ENCODE measurements around the gene ZNF536. TPM values are rescaled to one million over a fixed set of nuclear protein-coding genes. Genes with fewer than 3 reads are reported as not detected.

Gene ZNF536
- total and polyA plus RNA-seq, 3 donors from 2014 or later, result 6.6 to 57.6 (median 35.1) TPM

- 76 to 82% methylated on average over 10 of the region's 10 CpGs for WGBS, 2 donors
- Histone ChIP-seq H3K9me3 (no peaks in the 10 kb centered on the region), H3K36me3 (ENCODE audit: low read depth, missing control alignments) (no peaks in the 10 kb centered on the region), H3K4me3 (no peak overlapping the region), H3K27ac (no peak overlapping the region), H3K27me3 (no peaks in the 10 kb centered on the region), H3K4me1 (no peaks in the 10 kb centered on the region)
- no peak for DNase-seq
- intact Hi-C loops (cut with DNase I; ENCODE audit: low total_unique reads), result no loop called here
- TF ChIP-seq POLR2A (IDR thresholded peaks at IDR 0.05), result no peak
- TF ChIP-seq, protein P1, sequence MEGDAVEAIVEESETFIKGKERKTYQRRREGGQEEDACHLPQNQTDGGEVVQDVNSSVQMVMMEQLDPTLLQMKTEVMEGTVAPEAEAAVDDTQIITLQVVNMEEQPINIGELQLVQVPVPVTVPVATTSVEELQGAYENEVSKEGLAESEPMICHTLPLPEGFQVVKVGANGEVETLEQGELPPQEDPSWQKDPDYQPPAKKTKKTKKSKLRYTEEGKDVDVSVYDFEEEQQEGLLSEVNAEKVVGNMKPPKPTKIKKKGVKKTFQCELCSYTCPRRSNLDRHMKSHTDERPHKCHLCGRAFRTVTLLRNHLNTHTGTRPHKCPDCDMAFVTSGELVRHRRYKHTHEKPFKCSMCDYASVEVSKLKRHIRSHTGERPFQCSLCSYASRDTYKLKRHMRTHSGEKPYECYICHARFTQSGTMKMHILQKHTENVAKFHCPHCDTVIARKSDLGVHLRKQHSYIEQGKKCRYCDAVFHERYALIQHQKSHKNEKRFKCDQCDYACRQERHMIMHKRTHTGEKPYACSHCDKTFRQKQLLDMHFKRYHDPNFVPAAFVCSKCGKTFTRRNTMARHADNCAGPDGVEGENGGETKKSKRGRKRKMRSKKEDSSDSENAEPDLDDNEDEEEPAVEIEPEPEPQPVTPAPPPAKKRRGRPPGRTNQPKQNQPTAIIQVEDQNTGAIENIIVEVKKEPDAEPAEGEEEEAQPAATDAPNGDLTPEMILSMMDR (IDR thresholded peaks at IDR 0.05), result no peak
These were observed 230.6 kb downstream of the ZNF536 start for GRCh38 chr19:30602661-30603350.

- no peak for DNase-seq
- no peaks in the 10 kb centered on the region for H3K36me3 ChIP-seq (ENCODE audit: low read depth, missing control alignments)
- H3K27me3 ChIP-seq, result no peaks in the 10 kb centered on the region
- no peak overlapping the region for H3K4me3 ChIP-seq
- intact Hi-C loops (cut with DNase I; ENCODE audit: low total_unique reads), result no loop called here
- 77 to 84% methylated on average over 6 of the region's 6 CpGs for WGBS, 2 donors
- TF ChIP-seq, protein P1 (IDR thresholded peaks at IDR 0.05), result no peak
- no peak for TF ChIP-seq POLR2A (IDR thresholded peaks at IDR 0.05)
- H3K27ac ChIP-seq, result no peak overlapping the region
- no peaks in the 10 kb centered on the region for H3K4me1 ChIP-seq
- H3K9me3 ChIP-seq, result no peaks in the 10 kb centered on the region
These were observed 232.5 kb downstream of the ZNF536 start for GRCh38 chr19:30604657-30605056.

GRCh38 chr19:30605333-30605732 lies 233.1 kb downstream of the ZNF536 start:
- no peak for TF ChIP-seq POLR2A (IDR thresholded peaks at IDR 0.05)
- TF ChIP-seq, protein P1 (IDR thresholded peaks at IDR 0.05), result no peak
- intact Hi-C loops (cut with DNase I; ENCODE audit: low total_unique reads), result no loop called here

DNA sequence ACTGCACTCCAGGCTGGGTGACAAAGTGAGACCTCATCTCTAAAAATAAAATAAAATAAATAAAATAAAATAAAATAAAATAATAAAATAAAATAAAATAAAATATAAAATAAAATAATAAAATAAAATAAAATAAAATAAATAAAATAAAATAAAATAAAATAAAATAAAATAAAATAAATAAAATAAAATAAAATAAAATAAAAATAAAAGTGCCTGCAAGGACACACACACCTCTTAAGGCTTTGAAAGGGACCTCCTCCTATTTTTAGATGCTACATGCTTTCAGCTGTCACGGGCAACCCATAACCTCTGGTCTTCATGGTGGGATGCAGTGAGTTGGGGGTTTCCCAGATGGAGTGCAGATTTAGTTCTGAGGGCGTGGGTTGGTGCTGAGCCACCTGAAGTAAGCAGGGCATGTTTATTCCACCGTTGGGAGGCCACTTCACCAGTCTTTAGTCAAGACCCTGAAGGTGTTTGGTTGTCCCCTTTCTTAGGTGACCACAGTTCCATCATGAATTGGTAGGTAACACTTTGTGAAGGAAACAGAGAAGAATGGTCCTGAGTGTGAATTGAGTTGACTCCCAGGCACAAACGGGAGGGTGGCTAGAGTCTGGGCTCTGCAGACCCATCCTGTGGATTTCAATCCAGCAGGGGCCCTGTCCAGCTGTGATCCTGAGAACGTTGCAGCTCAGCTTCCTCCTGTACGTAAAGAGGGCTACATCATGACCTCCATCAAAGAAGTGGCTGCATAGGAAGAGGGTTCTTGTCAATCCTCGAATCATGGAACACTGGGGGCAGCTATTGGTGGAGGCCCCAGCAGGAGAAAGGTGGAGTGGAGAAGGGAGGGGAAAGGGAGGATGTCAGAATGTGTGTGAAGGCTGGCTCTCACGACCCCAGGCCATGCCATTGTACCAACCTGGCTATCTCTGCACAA lies 234.2 kb downstream of the ZNF536 start:
- DNase-seq, result no peak
- intact Hi-C loops (cut with DNase I; ENCODE audit: low total_unique reads), result no loop called here
- no peak overlapping the region for H3K27ac ChIP-seq
- no peaks in the 10 kb centered on the region for H3K4me1 ChIP-seq
- WGBS, 2 donors, result 80 to 81% methylated on average over 8 of the region's 8 CpGs
- TF ChIP-seq POLR2A (IDR thresholded peaks at IDR 0.05), result no peak
- TF ChIP-seq, protein P1 (IDR thresholded peaks at IDR 0.05), result no peak
- no peaks in the 10 kb centered on the region for H3K27me3 ChIP-seq
- H3K9me3 ChIP-seq, result no peaks in the 10 kb centered on the region
- H3K36me3 ChIP-seq (ENCODE audit: low read depth, missing control alignments), result no peaks in the 10 kb centered on the region
- no peak overlapping the region for H3K4me3 ChIP-seq

More at GRCh38 chr19:30605333-30605732, 233.1 kb downstream of the ZNF536 start:
- no peaks in the 10 kb centered on the region for H3K9me3 ChIP-seq
- DNase-seq, result no peak
- no peaks in the 10 kb centered on the region for H3K4me1 ChIP-seq
- no peak overlapping the region for H3K4me3 ChIP-seq
- WGBS, 2 donors, result 86 to 94% methylated on average over 3 of the region's 3 CpGs
- H3K27me3 ChIP-seq, result no peaks in the 10 kb centered on the region
- H3K27ac ChIP-seq, result no peak overlapping the region
- H3K36me3 ChIP-seq (ENCODE audit: low read depth, missing control alignments), result no peaks in the 10 kb centered on the region
